ENCODE measurements around the gene SLITRK1. TPM values are rescaled to one million over a fixed set of nuclear protein-coding genes. Genes with fewer than 3 reads are reported as not detected.

The SLITRK1 gene
- total RNA-seq, 1 experiment from 2014 or later, result 0.20 TPM

DNA sequence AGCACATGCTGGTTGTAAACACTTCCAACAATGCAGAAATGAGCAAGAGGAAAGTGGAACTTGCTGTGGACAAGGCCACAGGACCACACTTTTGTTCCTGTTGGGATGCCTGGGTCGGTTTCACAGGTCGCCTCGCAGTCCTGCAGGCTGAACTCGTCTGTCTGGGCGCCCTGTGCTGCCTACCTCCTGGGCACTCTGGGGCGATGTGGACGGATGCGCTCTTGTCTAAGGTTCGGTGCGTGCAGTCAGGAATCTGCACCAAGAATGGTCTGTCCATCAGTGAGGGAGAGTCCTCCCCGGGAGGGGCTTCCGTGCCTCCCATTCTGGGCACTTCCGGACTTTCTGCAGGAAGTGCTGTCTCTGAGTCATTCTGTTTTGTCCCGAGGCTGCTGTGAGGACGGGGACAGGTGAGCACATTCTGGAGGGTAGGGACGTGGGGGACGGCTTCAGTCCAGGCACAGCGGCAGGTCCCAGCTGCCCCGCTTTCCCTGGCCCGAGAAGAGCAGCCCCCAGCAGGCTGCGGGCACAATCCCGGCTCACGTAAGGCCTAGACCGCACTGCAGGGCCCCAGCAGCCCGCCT is 24.1 kb upstream of the SLITRK1 start:
- Histone ChIP-seq H2BK5ac (ENCODE audit: insufficient read length, low read length) (no peak overlapping the region), H2BK120ac (ENCODE audit: low read depth, low read length, poor library complexity, severe bottlenecking) (no peak overlapping the region), H2AK5ac (ENCODE audit: insufficient read length, low read length) (no peak overlapping the region), H3K27me3 (ENCODE audit: insufficient read depth, low read length) (no peaks in the 10 kb centered on the region), H3K23ac (ENCODE audit: insufficient read length, low read depth, low read length) (no peak overlapping the region), H3K9me3 (ENCODE audit: control insufficient read depth, low read depth, low read length) (no peaks in the 10 kb centered on the region), H3K9ac (ENCODE audit: extremely low read depth, insufficient read length, low read length) (no peak overlapping the region), H3K4me1 (ENCODE audit: insufficient read depth, low read length) (no peaks in the 10 kb centered on the region), H2BK12ac (ENCODE audit: insufficient read length, low read depth, low read length) (no peak overlapping the region), H3K79me2 (ENCODE audit: insufficient read depth, low read length) (no peaks in the 10 kb centered on the region), H3K4ac (ENCODE audit: low read depth, low read length) (no peak overlapping the region), H3K14ac (ENCODE audit: insufficient read depth, low read length) (no peak overlapping the region), H2BK20ac (ENCODE audit: low read depth, low read length, poor library complexity, severe bottlenecking) (no peak overlapping the region), H4K8ac (replicated peaks; ENCODE audit: insufficient read length, low read depth, low read length) (no peak overlapping the region), H3K23me2 (ENCODE audit: insufficient read length, low read depth, low read length, poor library complexity, severe bottlenecking) (no peaks in the 10 kb centered on the region), H2AFZ (ENCODE audit: low read length) (no peak overlapping the region), H2BK15ac (ENCODE audit: low read depth, low read length) (no peak overlapping the region), H3K27ac (ENCODE audit: insufficient read length, low read depth, low read length) (no peak overlapping the region), H4K20me1 (ENCODE audit: control insufficient read depth, insufficient read depth, insufficient read length) (no peaks in the 10 kb centered on the region), H3K4me2 (ENCODE audit: insufficient read depth, insufficient read length, low read length) (no peak overlapping the region), H3K79me1 (ENCODE audit: insufficient read depth, low read depth, low read length, poor library complexity, severe bottlenecking) (no peaks in the 10 kb centered on the region), H3T11ph (ENCODE audit: low read length) (no peak overlapping the region), H4K91ac (ENCODE audit: insufficient read length, low read depth, low read length) (no peak overlapping the region), H3K18ac (ENCODE audit: insufficient read length, low read depth, low read length) (no peak overlapping the region), H3K56ac (ENCODE audit: insufficient read length, low read depth, low read length) (no peak overlapping the region), H4K5ac (ENCODE audit: insufficient read length, low read depth, low read length) (no peak overlapping the region)
- Mint-ChIP-seq H3K36me3 (ENCODE audit: insufficient read depth in 1 of 3, low read depth in 3 of 3) (no peaks in the 10 kb centered on the region; a peak in 1 of 7 replicates), H3K27me3 (ENCODE audit: low read depth) (no peaks in the 10 kb centered on the region; the same call in 1 of the 2 replicates), H3K4me1 (no peaks in the 10 kb centered on the region), H3K9me3 (no peaks in the 10 kb centered on the region; a peak in 2 of 5 replicates), H3K4me3 (no peak overlapping the region), H3K27ac (no peak overlapping the region)
- no peak for TF ChIP-seq CTCF (conservative IDR thresholded peaks at IDR 0.05)
- WGBS (ENCODE audit: extremely low coverage, insufficient read length, low lambda C conversion rate), result no CpG with 5 or more reads among the region's 25 CpGs
- DNase-seq, result no peak
